Subcutaneous abdominal adipose tissue (tissue), 5 donors: ENCODE results near the gene ERLIN1.

Experiments
- H3K27ac ChIP-seq: one replicate; pipeline ENCODE4 v1.7.0; 2013; ENCODE audit warnings: low read depth, mild to moderate bottlenecking, inconsistent platforms, low read length, moderate library complexity
- H3K27me3 ChIP-seq, 5 donors: one replicate each; pipeline ENCODE4 v1.7.0; 2013; ENCODE audit warnings: low read length in 5 of 5, inconsistent platforms in 1 of 5; ENCODE audit not compliant: control insufficient read depth in 5 of 5, insufficient read depth in 4 of 5
- H3K36me3 ChIP-seq, 5 donors: one replicate each; pipeline ENCODE4 v1.7.0; 2013; ENCODE audit warnings: low read length in 5 of 5; ENCODE audit not compliant: control insufficient read depth in 5 of 5, insufficient read depth in 5 of 5
- H3K4me1 ChIP-seq, 5 donors: one replicate each; pipeline ENCODE4 v1.7.0; 2013; ENCODE audit warnings: low read length in 5 of 5, mild to moderate bottlenecking in 3 of 5, moderate library complexity in 1 of 5; ENCODE audit not compliant: control insufficient read depth in 5 of 5, insufficient read depth in 5 of 5
- H3K4me3 ChIP-seq, 5 donors: one replicate each; pipeline ENCODE4 v1.7.0; 2013; ENCODE audit warnings: low read length in 5 of 5, low read depth in 1 of 5
- H3K9ac ChIP-seq, 5 donors: one replicate each; pipeline ENCODE4 v1.7.0; 2013; ENCODE audit warnings: low read length in 5 of 5, mild to moderate bottlenecking in 4 of 5, moderate library complexity in 3 of 5
- H3K9me3 ChIP-seq, 5 donors: one replicate each; pipeline ENCODE4 v1.7.0; 2013; ENCODE audit warnings: low read length in 5 of 5; ENCODE audit not compliant: control insufficient read depth in 5 of 5
- donor health status: healthy.
- donor health status: healthy.
- donor health status: healthy.
- donor health status: healthy.
- donor health status: healthy.

The ERLIN1 gene

DNA sequence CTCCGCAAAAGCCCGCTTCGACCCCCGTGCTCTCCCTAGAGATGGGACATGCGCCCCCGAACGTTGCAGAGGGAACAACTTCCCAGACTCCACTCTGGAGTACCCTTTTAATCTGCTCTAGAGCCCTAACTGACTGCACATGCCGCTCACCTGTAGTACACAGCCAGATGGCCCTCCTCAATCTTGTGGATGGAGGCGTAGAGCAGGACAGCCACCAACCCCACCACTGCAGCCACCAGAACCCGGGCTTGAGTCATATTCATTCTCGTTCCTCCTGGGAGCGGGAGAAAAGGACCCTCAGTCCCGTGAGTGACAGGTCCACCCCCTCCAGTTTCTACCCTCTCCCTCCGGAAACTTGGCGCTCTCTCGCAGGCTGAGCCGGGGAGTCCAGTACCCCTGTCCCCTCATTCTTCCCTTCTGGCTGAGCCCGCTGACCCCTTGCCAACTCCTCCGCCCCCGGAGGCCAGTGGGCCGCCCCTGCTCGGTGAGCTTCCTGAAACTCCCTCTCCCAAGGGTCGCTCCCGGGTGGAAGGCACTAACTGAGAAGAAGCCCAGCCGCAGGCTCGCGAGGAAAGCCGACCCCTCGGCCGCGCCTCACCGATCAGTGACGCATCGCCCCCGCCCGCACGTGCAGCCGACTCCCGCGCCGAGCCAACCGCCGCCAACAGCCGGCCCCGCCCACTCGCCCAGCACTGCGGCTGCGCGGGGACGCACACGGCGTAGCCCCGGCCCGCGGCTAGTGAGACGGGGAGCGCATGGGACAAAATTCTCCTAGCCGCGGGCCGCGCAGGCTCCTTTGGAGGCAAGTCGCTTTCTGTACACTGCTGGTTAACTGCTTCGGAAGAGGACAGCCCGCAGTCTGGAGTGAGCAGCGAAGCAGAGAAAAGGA is at the start of gene ERLIN1:
TSS of gene ERLIN1 (minus strand) at position 666 of the 889 bp plus-strand sequence. CDS start at position 263, 403 bp downstream.
- H3K4me1 ChIP-seq = peaks cover 3 to 29% (median 23%) of the 10 kb centered on the region in 5 donors
- H3K27me3 ChIP-seq = no peaks in the 10 kb centered on the region
- H3K36me3 ChIP-seq = peaks cover 2 to 19% (median 19%) of the 10 kb centered on the region in 5 donors
- H3K9me3 ChIP-seq = no peaks in the 10 kb centered on the region
- peak within 1 kb of the TSS; percentile 76 to 100 (median 92) for H3K4me3 ChIP-seq
- H3K27ac ChIP-seq = peak within 1 kb of the TSS; percentile 93
- H3K9ac ChIP-seq = peak within 1 kb of the TSS; percentile 86 to 97 (median 95)

GRCh38 chr10:100232101-100232500 is 46.3 kb upstream of the ERLIN1 start:
- Histone ChIP-seq H3K9me3 (no peaks in the 10 kb centered on the region), H3K4me3 (no peak overlapping the region), H3K4me1 (peaks cover 0 to 19% (median 18%) of the 10 kb centered on the region in 5 donors), H3K36me3 (peaks cover 23 to 52% (median 46%) of the 10 kb centered on the region in 5 donors), H3K27ac (no peak overlapping the region), H3K27me3 (no peaks in the 10 kb centered on the region), H3K9ac (no peak overlapping the region)

DNA sequence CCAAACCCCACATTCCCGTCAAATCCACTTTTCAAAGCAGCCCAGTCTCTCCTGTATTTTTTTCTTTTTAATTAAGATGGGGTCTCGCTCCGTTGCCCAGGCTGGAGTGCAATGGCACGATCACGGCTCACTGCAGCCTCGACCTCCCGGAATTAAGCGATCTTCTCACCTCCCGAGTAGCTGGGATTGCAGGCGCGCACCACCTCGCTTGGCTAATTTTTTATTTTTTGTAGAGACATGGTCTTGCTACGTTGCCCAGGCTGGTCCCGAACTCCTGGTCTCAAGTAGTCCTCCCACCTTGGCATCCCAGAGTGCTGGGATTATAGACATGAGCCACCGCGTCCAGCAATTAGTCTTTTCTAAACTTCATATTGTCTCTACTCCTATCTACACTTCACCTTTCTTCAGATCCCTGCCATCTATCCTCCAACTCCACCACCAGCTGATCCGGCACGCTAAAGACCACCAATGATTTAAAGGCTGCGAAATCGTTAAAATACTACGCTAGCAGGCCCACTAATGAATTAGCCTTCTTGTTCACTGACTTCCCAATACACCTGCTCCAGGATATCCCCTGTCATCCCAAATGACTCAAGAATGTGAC is 44.1 kb upstream of the ERLIN1 start:
- Histone ChIP-seq H3K4me3 (peak overlapping the region; percentile 83 to 99 (median 89)), H3K4me1 (peaks cover 0 to 19% (median 18%) of the 10 kb centered on the region in 5 donors), H3K9ac (peak overlapping the region in 4 of 5 donors; percentile 91 to 97 (median 92)), H3K9me3 (no peaks in the 10 kb centered on the region), H3K27me3 (no peaks in the 10 kb centered on the region), H3K27ac (peak overlapping the region; percentile 75), H3K36me3 (peaks cover 22 to 38% (median 31%) of the 10 kb centered on the region in 5 donors)

DNA sequence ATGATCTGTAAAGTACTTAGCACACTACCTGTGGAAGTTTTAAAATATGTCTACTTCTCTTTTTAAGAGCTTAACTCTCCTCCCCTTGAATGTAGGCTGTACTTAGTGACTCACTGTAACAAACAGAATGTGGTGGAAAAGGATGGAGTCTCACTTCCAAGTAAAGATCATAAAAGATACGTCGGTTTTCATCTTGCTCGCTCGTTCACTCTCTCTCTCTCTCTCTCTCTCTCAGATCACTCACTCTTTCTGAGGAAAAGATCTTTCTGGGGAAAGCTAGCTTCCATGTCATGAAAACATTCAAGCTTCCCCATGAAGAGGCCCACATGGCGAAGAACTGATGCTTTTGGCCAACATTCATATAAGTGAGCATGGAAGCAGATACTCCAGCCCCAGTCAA is 38.0 kb upstream of the ERLIN1 start:
- H3K9ac ChIP-seq = no peak overlapping the region
- H3K4me1 ChIP-seq = peaks cover 0 to 9% (median 9%) of the 10 kb centered on the region in 5 donors
- peaks cover 25 to 59% (median 44%) of the 10 kb centered on the region in 5 donors for H3K36me3 ChIP-seq
- no peaks in the 10 kb centered on the region for H3K9me3 ChIP-seq
- H3K27ac ChIP-seq = no peak overlapping the region
- no peak overlapping the region for H3K4me3 ChIP-seq
- no peaks in the 10 kb centered on the region for H3K27me3 ChIP-seq

GRCh38 chr10:100222529-100222928 is 36.7 kb upstream of the ERLIN1 start:
- no peaks in the 10 kb centered on the region for H3K9me3 ChIP-seq
- no peak overlapping the region for H3K4me3 ChIP-seq
- peaks cover 38 to 72% (median 56%) of the 10 kb centered on the region in 5 donors for H3K36me3 ChIP-seq
- no peak overlapping the region for H3K27ac ChIP-seq
- H3K9ac ChIP-seq = no peak overlapping the region
- H3K27me3 ChIP-seq = no peaks in the 10 kb centered on the region
- H3K4me1 ChIP-seq = no peaks in the 10 kb centered on the region

GRCh38 chr10:100216006-100216405 is 30.2 kb upstream of the ERLIN1 start:
- Histone ChIP-seq H3K27me3 (no peaks in the 10 kb centered on the region), H3K9me3 (no peaks in the 10 kb centered on the region), H3K4me1 (no peaks in the 10 kb centered on the region), H3K36me3 (peaks cover 56 to 80% (median 62%) of the 10 kb centered on the region in 5 donors), H3K9ac (no peak overlapping the region), H3K27ac (no peak overlapping the region), H3K4me3 (no peak overlapping the region)

GRCh38 chr10:100209303-100209702 is 23.5 kb upstream of the ERLIN1 start:
- Histone ChIP-seq H3K9me3 (no peaks in the 10 kb centered on the region), H3K27me3 (no peaks in the 10 kb centered on the region), H3K4me3 (no peak overlapping the region), H3K9ac (no peak overlapping the region), H3K4me1 (peaks cover 0 to 23% (median 7%) of the 10 kb centered on the region in 5 donors), H3K36me3 (peaks cover 18 to 51% (median 26%) of the 10 kb centered on the region in 5 donors), H3K27ac (peak overlapping the region; percentile 43)

GRCh38 chr10:100208276-100208675 is 22.4 kb upstream of the ERLIN1 start:
- H3K9ac ChIP-seq = no peak overlapping the region
- H3K27me3 ChIP-seq = no peaks in the 10 kb centered on the region
- no peak overlapping the region for H3K4me3 ChIP-seq
- H3K4me1 ChIP-seq = peaks cover 0 to 23% (median 7%) of the 10 kb centered on the region in 5 donors
- H3K36me3 ChIP-seq = peaks cover 25 to 54% (median 29%) of the 10 kb centered on the region in 5 donors
- H3K27ac ChIP-seq = no peak overlapping the region
- H3K9me3 ChIP-seq = no peaks in the 10 kb centered on the region

GRCh38 chr10:100204370-100204769 is 18.5 kb upstream of the ERLIN1 start:
- H3K4me3 ChIP-seq = no peak overlapping the region
- H3K9me3 ChIP-seq = no peaks in the 10 kb centered on the region
- H3K27me3 ChIP-seq = no peaks in the 10 kb centered on the region
- peaks cover 0 to 18% (median 7%) of the 10 kb centered on the region in 5 donors for H3K4me1 ChIP-seq
- H3K27ac ChIP-seq = no peak overlapping the region
- H3K36me3 ChIP-seq = peaks cover 38 to 62% (median 48%) of the 10 kb centered on the region in 5 donors
- H3K9ac ChIP-seq = no peak overlapping the region

DNA sequence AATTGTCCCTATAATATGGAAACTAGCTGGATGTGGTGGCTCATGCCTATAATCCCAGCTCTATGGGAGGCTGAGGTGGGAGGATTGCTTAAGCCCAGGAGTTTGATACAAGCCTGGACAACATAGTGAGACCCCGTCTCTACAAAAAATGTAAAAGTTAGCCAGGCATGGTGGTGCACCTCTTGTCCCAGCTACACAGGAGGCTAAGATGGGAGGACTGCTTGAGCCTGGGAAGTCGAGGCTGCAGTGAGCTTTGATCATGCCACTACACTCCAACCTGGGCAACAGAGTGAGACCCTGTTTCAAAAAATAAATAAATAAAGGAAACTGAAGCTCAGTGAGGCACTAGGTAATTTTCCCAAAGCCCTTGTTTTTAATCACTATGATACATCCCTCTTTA is 15.7 kb upstream of the ERLIN1 start:
- Histone ChIP-seq H3K4me3 (no peak overlapping the region), H3K36me3 (peaks cover 59 to 77% (median 64%) of the 10 kb centered on the region in 5 donors)

More for the DNA sequence above, 15.7 kb upstream of the ERLIN1 start:
- Histone ChIP-seq H3K27me3 (no peaks in the 10 kb centered on the region), H3K27ac (no peak overlapping the region), H3K4me1 (no peaks in the 10 kb centered on the region), H3K9me3 (no peaks in the 10 kb centered on the region), H3K9ac (no peak overlapping the region)
